Suppressor macrophage treated with lipopolysaccharide for 4 hours (primary cell): ENCODE results near the gene C2CD2.

Experiments
- DNase-seq: peaks from one replicate; pipeline ENCODE4 v3.0.0-alpha.2; 2020

The C2CD2 gene

DNA sequence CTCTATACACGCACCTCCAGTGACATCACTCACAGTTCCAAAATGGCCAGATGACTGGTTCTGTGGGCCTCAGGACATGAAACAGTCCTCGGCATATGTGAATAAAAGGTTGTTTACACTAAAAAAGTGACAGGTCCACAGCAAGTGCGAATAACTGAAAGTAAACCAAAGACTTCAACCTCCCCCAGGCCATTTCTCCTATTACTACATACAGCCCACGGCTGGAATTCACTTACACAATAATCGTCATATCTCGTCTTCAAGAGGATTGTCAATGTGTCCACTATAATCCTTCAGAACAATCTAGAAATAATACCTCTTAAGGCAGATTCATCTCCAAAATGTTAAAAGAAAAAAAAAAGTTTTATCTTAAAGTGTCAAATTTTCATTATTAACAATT, 72.8 kb downstream of the C2CD2 start:
- no peak for DNase-seq

DNA sequence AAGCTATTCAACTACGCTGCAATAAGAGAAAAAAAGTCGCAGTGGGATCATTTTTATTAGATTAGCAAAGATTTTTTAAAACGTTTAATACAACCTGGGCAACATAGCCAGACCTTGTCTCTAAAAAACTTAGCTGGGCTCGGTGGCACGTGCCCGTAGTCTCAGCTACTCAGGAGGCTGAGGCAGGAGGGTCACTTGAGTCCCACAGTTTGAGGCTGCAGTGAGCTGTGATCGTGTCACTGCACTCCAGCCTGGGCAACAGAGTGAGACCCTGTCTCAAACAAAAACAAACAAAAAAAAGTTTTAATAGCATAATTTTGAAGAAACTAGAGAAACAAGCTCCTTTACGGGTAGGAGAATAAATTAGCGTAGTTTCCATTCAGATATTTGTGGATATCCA, 73.7 kb downstream of the C2CD2 start:
- no peak for DNase-seq

DNA sequence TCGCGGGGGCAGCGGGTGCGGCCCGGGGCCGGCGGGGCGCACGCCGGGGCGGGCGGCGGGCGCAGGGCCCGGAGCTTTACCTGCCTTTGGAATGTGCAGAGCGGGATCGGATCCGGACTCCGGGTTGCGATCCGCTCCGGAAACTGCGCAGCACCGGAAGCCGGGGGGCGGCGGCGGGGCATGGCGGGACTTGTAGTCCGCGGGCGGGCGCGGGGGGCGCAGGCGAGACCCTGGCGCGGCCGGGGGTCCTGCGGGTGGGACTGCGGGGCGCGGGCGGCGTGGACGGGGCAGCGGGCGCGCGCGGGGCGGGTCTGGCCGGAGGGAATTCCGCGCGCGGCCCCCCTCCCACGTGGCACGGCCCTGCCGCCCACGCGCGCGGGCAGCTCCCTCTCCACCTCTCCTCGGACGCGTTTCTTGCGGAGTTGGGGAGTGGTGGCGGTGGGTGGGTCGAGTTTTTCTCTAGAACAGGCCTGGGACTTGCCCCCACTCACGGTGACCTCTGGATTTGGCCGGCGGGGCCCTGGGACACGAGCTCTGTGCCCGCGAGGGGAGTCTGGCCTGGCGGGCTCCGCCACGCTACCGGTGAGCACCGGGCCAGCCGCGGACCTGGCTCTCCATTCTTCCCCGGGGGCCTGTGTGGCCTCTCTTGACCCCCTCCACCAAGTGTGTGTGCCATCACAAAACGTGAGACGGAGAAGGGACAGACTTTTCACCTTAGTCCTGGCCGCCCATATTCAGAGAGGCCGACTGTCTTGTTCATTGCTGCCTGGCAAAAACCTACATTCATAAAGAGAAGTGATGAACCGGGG, 74.4 kb downstream of the C2CD2 start, which contains the start of gene PRDM15:
TSS of gene PRDM15 (minus strand) at position 155 of the 809 bp plus-strand sequence. CDS start 18,981 bp downstream, outside the sequence.
- peak; percentile 79 for DNase-seq

DNA sequence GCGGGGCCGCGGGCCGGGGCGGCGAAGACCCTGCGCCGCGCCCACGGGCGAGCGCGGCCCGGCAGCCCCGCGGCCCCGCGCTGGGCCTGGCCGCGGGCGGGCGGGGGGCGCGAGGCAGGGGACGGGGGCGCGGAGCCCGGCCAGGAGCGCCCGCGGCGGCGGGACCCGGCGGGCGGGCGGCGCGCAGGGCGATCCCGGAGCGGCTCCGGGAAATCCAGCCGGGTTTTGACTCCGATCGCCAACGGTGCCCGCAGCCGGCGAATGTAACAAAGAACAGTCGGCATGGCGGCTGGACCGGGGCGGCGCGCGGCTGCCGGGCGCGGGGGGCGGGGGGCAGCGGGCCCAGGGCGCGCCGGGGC, 75.0 kb downstream of the C2CD2 start:
- DNase-seq: peak; percentile 80

DNA sequence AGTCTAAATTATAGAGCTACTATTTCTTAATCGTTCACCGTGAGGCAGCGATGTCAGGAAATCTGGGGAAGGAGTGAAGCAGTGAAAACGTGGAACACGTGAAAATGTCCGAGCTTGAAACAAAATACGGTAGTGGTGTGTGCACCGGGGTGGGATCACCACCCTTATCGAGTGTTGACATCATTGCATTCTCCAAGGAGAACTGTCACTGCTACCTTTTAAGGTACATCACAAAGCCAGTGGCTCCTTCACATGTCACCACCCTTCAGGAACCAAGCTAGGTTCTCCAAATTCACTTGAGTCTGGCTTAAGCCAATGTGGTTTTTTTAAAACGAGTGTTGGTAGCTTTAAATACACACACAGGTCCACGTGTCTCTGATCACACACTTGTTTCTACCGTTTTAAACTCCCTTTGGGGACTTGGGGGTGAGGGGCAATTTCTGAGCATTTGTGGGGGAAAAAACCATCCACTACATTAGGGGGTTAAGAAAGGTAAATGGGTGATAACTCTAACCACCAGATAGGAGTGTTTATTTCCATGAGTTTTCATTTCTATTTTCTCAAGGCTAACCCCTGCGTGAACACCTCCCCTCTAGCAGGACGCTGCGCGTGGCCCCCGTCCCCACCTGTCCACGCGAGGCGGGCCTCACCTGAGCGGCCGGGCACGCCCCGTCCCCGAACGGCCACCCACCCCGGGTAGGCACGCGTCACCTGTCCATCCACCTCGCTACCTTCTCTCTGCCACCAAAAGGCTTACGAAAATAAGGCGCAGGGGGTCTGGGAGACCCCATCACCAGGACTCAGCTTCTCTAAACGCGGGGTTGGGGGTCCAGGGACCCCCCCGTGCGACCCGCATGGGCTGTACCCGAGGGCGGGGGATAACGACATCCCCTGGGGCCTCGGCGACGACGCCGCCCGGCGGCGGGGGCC, 75.7 kb downstream of the C2CD2 start:
- peak; percentile 28 for DNase-seq

DNA sequence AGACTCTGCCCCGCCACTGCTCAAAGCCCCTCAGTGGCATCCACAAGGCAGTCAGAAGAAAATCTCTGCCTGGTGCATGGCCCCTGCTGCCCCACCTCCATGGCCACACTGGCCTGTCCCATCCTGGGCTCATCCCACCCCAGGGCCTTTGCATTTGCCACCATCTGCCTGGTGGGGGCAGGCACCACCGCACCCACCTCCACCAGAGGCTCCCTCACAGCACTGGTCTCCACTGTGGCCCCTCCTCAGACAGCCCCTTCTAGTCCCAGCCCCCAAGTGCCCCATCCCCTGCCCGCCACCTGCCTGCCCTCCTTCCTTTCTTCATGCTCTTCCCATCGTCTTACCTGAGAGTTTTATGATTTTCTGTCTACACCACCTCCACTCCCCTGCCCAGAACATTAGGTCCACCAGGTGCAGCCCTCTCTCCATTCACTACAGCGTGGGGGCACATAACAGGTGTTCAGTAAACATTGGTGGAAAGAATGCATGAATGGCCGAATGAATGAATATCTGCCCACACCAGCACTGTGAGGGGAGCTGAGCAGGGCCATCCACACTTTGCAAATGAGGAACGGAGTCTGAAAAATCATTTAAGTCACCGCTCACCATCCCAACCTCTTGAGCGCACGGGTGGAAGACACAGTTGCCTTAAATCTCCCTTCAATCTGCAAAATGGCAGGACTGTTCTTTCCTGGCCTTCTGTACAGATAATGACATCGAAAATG, 76.7 kb downstream of the C2CD2 start:
- no peak for DNase-seq

DNA sequence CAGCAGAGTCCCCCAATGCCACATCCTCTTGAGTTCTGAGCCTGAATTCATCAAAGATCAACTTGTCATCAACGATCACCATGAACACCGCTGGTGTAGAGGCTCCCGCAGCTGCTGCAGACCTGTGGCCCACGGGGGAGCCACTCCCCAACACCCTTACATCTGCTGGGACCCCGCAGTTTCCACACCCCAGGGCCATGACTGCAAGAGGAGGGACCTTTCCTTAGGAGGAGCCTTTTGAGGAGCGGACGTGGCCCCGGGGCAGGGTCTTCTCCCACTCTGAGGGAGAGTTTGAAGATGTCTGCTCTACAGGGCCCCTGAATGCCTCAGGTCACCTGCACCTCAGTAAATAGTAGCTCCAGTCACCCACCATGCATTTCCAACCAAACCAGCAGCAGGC, 77.4 kb downstream of the C2CD2 start:
- no peak for DNase-seq

DNA sequence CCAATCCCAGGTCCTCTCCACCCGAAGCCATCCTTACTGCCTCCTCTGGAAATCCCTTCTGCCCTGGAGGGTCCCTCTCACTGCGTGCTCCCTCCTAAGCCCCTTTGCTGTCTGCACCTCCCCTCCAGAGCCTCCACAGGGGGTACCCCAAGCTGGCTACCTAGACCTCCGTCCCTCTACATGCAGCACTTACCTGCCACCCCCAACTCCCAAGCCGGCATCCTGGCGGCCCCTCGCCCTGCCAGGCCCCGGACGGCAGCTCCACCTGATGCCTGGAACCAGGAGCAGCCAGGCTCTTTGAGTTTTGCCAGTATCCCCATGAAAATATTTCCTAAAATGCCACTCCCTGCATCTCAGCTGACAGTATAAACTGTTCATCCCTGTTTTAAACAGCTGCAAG, 78.7 kb downstream of the C2CD2 start:
- DNase-seq: no peak

DNA sequence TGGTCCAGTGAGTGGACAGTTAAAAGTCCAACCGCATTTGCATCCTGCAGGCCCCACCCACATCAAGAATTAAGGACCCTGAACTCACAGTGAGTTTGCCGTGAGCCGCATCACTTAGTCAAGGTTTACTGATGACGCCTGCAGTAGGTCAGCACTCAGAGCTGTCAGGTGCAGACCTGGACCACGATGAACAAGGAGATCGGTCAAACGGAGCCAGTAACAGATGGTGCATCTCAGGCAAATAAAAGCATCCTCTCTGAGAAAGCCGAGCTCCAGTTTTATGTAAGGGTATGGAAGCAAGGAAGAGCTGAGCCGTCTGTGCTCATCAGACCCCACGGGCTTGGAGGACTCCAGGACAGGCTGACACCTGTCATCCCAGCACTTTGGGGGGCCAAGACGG, 79.2 kb downstream of the C2CD2 start:
- DNase-seq: no peak

DNA sequence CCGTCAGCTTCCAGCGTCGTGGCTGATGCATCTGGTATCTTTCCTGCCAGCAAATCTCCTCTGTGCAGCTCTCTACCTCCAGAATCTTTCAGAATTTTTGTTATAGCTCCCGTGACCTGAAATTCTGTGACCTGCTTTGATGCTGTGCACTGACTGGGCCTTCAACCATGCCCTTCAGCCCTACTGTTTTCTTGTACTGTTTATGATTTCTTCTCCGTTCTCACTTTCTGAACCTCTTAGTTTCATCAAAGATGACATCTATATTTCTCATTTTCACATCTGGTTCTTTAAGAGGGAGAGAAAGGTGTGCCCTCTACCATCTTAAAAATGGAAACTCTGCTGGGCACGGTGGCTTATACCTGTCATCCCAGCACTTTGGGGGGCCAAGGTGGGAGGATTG, 80.4 kb downstream of the C2CD2 start:
- no peak for DNase-seq

DNA sequence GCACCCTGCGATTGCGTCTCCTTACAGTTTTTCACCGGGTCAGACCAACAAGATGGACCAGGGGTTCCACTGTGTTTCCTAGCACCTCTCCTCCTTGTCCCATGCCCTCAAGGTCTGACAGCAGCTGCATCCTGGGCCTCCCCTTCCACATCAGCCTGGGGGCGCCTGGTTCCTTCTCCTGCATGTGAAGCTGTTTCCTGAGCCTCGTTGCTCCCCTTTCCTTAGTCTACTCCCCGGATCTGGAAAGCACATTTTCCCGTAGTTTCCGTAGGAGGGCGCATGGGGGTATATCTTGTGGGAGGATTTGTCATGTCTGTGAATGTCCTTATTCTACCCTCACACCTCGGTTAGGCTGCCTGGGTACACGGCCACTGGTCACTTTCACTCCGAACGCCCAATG, 80.8 kb downstream of the C2CD2 start:
- DNase-seq: no peak

DNA sequence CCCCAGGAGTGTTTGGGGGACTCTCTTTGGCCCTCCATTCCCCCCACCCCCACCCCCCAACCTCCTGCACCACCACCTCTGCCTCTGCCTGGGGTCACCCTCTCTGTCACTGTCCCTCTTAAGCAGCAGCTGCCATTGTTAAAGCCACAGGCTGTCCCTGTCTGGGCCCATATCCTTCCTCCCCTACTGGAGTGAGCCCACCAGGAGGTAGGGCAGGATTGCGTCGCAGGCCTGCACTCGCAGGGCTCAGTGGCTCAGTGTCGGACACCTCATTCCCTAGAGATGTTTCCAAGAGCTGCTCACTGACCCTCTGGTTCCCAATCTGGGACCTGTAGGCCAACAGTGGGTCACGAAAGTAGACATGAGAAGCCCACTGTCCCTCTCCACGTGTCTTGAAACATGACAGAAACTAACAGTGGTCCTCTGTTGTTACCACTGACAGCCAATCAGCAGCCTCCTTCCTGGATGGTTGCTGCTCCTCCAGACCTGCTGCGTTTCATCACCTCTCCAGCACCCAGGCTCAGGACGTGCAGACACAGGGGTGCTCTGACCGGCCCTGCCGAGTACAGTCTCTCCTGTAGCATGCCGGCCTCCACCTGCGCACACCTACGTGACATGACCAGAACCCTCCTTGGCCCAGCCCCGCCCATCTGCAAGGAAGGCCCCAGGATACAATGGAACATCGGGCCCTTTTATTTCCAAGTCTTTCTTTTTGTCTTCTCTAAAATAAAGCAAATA, 82.4 kb downstream of the C2CD2 start:
- no peak for DNase-seq

DNA sequence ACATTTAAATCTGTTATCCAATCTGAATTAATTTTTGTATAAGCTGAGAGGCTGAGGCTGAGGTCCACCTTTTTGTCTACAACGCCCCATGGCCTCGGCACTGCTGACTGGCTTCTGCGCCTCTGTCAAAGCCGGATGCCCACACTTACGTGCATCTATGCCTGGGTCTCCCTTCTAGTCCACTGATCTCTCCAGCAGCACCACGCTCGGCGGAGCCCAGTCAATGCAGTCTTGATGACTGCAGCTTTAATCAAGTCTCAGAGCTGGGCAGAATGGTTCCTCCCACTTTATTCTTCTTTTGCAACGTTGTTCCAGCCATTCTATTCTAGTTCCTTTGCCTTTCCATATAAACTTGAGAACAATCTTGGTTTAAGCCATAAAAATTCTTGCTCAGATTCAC, 84.0 kb downstream of the C2CD2 start:
- no peak for DNase-seq

DNA sequence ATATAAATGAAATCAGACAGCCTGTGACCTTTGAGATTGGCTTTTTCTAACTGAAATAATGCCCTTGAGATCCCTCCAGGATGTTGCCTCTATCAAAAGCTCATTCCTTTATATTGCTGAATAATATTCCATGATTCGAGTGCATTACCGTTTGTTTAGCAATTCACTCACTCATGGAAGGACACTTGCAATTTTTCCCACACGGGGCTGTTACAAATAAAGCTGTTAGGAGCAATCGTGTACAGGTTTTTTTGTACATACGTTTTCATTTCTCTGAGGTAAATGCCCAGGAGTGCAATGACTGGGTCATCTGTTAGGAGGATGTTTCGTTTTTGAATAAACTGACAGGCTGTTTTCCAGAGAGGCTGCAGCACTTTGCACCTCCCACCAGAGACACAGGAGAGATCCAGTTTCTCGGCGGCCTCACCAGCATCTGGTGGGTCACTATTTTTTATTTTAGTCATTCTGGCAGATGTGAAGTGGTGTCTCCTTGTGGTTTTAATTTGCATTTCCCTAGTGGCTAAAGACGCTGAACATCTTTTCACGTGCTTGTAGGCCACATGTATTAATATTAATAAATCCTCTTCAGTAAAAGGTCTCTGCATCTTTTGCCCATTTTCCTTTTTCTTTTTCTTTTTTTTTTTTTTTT, 85.6 kb downstream of the C2CD2 start:
- DNase-seq: no peak

DNA sequence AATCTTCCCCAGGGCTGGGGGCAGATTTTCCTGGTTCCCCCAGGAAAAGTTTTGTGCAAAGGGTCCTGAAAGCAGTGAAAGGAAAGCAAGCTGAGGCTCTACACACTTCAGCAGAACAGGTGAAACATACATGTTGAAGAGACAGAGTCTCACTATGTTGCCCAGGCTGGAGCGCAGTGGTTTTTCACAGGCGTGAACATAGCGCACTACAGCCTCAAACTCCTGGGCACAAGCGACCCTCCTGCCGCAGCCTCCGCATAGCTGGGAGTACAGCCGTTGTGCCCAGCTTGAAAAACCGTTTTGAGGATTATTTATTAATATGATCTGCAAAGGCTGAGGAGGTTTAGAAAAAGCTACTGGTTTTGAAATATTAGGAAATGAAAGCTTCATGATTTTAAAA, 86.5 kb downstream of the C2CD2 start:
- no peak for DNase-seq

DNA sequence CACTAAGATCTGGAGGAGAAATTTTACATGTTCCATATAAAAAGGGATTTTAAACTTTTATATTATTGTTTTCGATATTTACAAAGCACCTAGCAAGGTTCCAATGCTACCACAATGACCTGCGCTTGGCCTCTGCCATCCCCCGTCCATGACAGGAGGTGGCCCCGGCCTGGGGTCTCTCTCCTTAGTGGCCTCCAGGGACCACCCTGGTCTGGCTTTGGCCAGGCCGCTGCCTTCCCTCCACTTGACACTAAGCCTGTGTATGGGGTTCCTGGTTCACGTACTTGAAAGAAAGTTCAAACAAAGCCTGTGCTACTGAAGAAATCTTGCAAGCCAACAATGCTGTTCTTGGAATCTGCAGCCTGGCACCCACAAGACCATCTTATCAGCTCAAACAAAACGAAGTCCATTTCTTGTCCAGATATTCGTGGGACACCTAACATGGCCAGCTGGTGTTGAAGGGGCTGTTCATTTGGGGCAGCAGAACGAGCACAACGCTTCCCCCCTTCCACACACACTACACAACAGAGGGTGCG, 87.5 kb downstream of the C2CD2 start:
- no peak for DNase-seq

DNA sequence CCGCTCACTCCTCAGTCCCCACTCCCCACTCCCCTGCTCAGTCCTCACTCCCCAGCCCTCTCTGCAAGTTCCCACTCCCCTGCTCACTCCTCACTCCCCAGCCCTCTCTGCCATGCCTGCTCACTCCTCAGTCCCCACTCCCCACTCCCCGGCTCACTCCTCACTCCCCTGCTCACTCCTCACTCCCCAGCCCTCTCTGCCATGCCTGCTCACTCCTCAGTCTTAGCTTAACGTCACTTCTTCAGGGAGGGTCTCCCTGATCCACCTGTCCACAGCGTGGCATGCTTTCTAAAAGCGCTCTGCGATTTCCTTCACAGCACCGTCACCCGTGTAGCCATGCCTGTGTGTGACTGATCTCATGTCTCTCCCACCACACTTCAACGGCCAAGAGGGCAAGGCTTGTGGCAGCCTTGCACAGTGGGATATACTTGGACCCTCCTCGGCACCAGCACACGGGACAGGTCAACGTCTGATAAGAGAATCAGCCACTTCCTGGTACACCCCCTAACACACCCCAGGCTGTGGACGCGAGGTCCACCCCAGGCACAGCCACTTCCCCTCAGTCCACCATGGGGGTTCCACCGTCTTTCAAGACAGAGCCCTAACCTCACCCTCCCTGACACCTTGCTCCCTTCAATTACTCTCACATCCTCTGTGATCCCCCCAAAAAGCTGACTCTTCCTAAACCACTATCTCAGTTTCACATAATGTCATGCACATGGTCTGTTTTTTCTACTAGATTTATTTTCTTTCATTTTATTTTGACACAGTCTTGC, 88.6 kb downstream of the C2CD2 start:
- no peak for DNase-seq

DNA sequence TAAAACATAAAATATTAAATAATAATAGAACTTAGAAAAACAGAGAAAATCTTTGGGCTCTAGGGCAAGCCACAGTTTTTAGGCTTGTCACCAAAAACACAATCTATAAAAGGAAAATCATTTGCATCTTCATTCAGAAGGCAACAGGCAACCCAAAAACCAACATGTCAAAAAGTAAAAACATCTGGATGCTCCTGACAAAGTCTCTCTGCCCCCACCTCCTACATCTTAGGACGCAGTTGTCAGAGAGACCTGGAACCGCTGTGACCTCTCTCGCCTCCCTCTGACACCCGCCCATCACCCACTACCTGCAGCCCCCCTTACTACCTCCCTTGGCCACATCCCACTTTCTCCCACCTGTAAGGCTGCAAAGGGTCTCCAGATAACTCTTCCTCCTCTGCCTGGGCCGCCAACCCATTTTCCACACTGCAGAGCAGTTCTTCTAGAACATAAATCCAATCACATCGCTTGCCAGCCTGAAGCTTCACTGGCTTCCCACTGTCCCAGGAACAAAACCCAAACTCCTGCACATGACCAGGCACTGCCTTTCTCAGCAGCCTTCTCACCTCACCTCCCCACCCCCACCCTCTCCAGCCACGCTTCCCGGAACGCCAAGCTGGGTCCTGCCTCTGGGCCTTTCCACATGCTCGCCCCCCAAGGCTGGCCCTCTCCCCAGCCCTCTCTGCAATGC, 89.4 kb downstream of the C2CD2 start:
- DNase-seq: no peak

DNA sequence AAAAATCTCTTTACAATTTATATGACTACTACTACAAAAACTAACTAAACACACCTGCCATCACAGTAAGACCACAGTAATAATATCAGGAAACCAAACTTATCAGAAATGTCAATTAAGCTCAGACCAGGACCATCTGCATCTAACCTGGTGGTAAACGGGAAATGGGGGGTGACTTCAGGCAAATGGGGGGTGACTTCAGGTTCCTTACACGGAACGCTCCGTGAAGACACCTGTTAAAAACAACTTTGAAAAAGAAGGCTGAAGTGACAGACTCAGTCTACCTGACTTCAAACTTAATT, 90.4 kb downstream of the C2CD2 start:
- DNase-seq: no peak

DNA sequence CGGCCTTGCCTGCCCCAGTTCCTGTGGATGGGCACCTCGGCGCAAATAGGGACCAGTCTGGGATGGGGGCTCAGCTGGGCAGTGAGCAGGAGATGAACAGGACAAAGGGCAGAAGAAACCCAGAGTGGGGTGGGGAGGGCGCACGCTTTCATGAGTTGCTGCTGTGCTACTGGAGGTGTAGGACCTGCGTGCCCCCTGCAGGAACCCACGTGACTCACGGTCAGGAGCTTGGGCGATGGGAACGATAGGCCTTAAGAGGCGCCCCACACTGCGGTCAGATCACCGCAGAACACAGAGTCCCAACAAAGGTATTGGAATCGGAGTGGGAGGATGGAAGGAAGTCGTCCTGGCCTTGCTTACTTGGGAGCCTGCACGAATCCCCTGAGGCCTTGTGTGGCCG, 91.8 kb downstream of the C2CD2 start:
- DNase-seq: no peak

DNA sequence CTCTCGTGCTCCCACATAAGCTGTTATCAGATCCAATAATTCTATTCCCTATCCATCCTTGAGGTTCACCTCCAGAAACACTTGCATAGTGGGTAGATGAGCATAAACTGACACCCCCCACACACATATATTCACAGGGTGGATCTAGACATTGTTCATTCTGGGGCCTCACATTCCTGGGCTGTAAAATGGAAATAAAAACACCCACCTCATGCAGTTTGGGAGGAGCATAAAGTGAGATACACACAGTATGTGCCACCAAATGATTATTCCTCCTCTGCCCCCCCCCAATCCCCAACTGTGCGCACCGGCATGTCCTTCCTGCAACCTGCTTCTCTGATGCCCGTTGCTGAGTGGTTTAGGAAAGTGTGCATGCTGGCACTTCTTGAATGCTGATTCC, 92.6 kb downstream of the C2CD2 start:
- no peak for DNase-seq
